Left lung (tissue), 14 donors: ENCODE measurements around the gene STK17B. TPM values are rescaled to one million over a fixed set of nuclear protein-coding genes. Genes with fewer than 3 reads are reported as not detected.

ENCODE experiments used
- ATAC-seq: fragments of 200-7000 bp; cut with Tn5 transposase; one replicate; pipeline ENCODE4 v1.9.1; 2020; ENCODE audit warnings: moderate library complexity
- DNase-seq, 4 donors: peaks; one replicate each; pipeline ENCODE4 v3.0.0-alpha.2; 2013 to 2020
- H3K27ac ChIP-seq, 2 donors: fragments of 200-600 bp; sonication (generic) in 1 of 2; one replicate each; pipeline versions ENCODE4 v1.5.0 to v1.8.0; 2020 to 2021
- H3K27me3 ChIP-seq, 2 donors: fragments of 200-600 bp; sonication (generic) in 1 of 2; one replicate each; pipeline versions ENCODE4 v1.5.0 to v1.8.0; 2020 to 2021
- H3K36me3 ChIP-seq, 2 donors: fragments of 200-600 bp; sonication (generic) in 1 of 2; one replicate each; pipeline versions ENCODE4 v1.5.0 to v1.8.0; 2020 to 2021
- H3K4me1 ChIP-seq, 2 donors: fragments of 200-600 bp; one replicate each; pipeline ENCODE4 v1.8.0; 2021
- H3K4me3 ChIP-seq, 2 donors: fragments of 200-600 bp; sonication (generic) in 1 of 2; one replicate each; pipeline versions ENCODE4 v1.5.0 to v1.8.0; 2020 to 2021; ENCODE audit warnings: mild to moderate bottlenecking in 1 of 2
- H3K9me3 ChIP-seq, 2 donors: fragments of 200-600 bp; sonication (generic) in 1 of 2; one replicate each; pipeline versions ENCODE4 v1.5.0 to v1.8.0; 2020 to 2021
- CTCF ChIP-seq, 2 donors: fragments of 200-600 bp; sonication (generic) in 1 of 2; IDR thresholded peaks; one replicate each; pipeline versions ENCODE4 v1.5.0 to v1.8.0; 2021; ENCODE audit warnings: antibody characterized with exemption in 2 of 2
- intact Hi-C, 2 donors: fragments of 100-400 bp; cut with DNase I; formaldehyde crosslinking; loops; one replicate each; pipeline versions ENCODE4 v1.11.2 to v1.14.2; 2022
- long read RNA-seq, 12 donors: library from polyadenylated mRNA in 2 of 12; unstranded in 2 of 12; transcript quantifications; one replicate each; pipeline ENCODE4 v2.0.0 and lab custom pipeline, GENCODE V29; 2019 to 2026
- polyA plus RNA-seq, 6 donors: library from polyadenylated mRNA; unstranded; fragments of 120-200 nt; gene quantifications; one replicate each; pipeline ENCODE4 v1.2.1, GENCODE V29; 2013; ENCODE audit not compliant: insufficient read length in 6 of 6
- total RNA-seq, 2 donors: library from RNA; stranded (reverse); fragmentation: NEBNext Ultra II Directional; extraction: Animal tissue kit (Norgen Biotek cat#: 25700); gene quantifications; one replicate each; pipeline ENCODE4 v1.2.1, GENCODE V29; 2021
- donor health status: DM: no; HTN: yes; CAD: no.
- donor health status: DM: no; HTN: no; CAD: no.

The STK17B gene
- 10 to 100 TPM; 40.6 to 59.2 TPM for total RNA-seq
- polyA plus RNA-seq = 10 to 100 TPM; 12.1 to 16.8 (median 15.1) TPM
- long read RNA-seq, donor 1, partial matches to known transcripts = 0 of 2 reads
- long read RNA-seq, donor 1, other reads (novel, unspliced or antisense) = 0 of 2 reads
- long read RNA-seq, donor 2, full-length matches to known transcripts = 1 of 1 reads
- long read RNA-seq, donor 2, partial matches to known transcripts = 0 of 1 reads
- long read RNA-seq, donor 2, other reads (novel, unspliced or antisense) = 0 of 1 reads
- long read RNA-seq, donor 3 = 0 reads
- long read RNA-seq, donor 4, full-length matches to known transcripts = 3 of 8 reads
- long read RNA-seq, donor 4, partial matches to known transcripts = 3 of 8 reads
- long read RNA-seq, donor 4, other reads (novel, unspliced or antisense) = 2 of 8 reads
- long read RNA-seq, donor 5 = 0 reads
- long read RNA-seq, donor 6, full-length matches to known transcripts = 3 of 3 reads
- long read RNA-seq, donor 6, partial matches to known transcripts = 0 of 3 reads
- long read RNA-seq, donor 6, other reads (novel, unspliced or antisense) = 0 of 3 reads
- long read RNA-seq, donor 7, full-length matches to known transcripts = 1 of 1 reads
- long read RNA-seq, donor 7, partial matches to known transcripts = 0 of 1 reads
- long read RNA-seq, donor 7, other reads (novel, unspliced or antisense) = 0 of 1 reads
- long read RNA-seq, donor 8, full-length matches to known transcripts = 1 of 1 reads
- long read RNA-seq, donor 8, partial matches to known transcripts = 0 of 1 reads
- long read RNA-seq, donor 8, other reads (novel, unspliced or antisense) = 0 of 1 reads
- long read RNA-seq, donor 9 = 0 reads
- long read RNA-seq, donor 10, partial matches to known transcripts = 2 of 3 reads
- long read RNA-seq, donor 10, other reads (novel, unspliced or antisense) = 1 of 3 reads
- long read RNA-seq, donor 11, full-length matches to known transcripts = 2 of 2 reads
- long read RNA-seq, donor 11, partial matches to known transcripts = 0 of 2 reads
- long read RNA-seq, donor 11, other reads (novel, unspliced or antisense) = 0 of 2 reads
- long read RNA-seq, donor 12, full-length matches to known transcripts = 4 of 4 reads
- long read RNA-seq, donor 12, partial matches to known transcripts = 0 of 4 reads
- long read RNA-seq, donor 12, other reads (novel, unspliced or antisense) = 0 of 4 reads

- Histone ChIP-seq H3K27ac (peak within 1 kb of the TSS; percentile 95 to 99), H3K4me3 (peak within 1 kb of the TSS; percentile 86 to 87), H3K27me3 (no peaks in the 10 kb centered on the region), H3K9me3 (no peaks in the 10 kb centered on the region), H3K4me1 (peaks cover 0 to 33% of the 10 kb centered on the region in 2 donors), H3K36me3 (no peaks in the 10 kb centered on the region)
- intact Hi-C loops = no loop called here
- ATAC-seq (peak; percentile 90), DNase-seq (peak; percentile 87 to 98 (median 96))
- TF ChIP-seq CTCF (IDR thresholded peaks at IDR 0.05) = no peak
Measured at GRCh38 chr2:196171248-196171871, at the start of gene STK17B. TSS of gene STK17B (minus strand) at chr2:196171578. CDS start at chr2:196163383, 8,195 bp downstream.

GRCh38 chr2:196220671-196221070 is 49.3 kb upstream of the STK17B start:
- no peak for TF ChIP-seq CTCF (IDR thresholded peaks at IDR 0.05)
- H3K27me3 ChIP-seq = no peaks in the 10 kb centered on the region
- H3K4me1 ChIP-seq = no peaks in the 10 kb centered on the region
- H3K27ac ChIP-seq = no peak overlapping the region
- intact Hi-C loops = no loop called here
- peaks cover 0 to 8% of the 10 kb centered on the region in 2 donors for H3K36me3 ChIP-seq
- no peak overlapping the region for H3K4me3 ChIP-seq
- DNase-seq (no peak), ATAC-seq (peak; percentile 90)
- no peaks in the 10 kb centered on the region for H3K9me3 ChIP-seq

- ATAC-seq (no peak), DNase-seq (no peak)
- H3K4me3 ChIP-seq = no peak overlapping the region
- H3K36me3 ChIP-seq = peaks cover 0 to 10% of the 10 kb centered on the region in 2 donors
- TF ChIP-seq CTCF (IDR thresholded peaks at IDR 0.05) = no peak
- H3K27me3 ChIP-seq = no peaks in the 10 kb centered on the region
- H3K4me1 ChIP-seq = no peaks in the 10 kb centered on the region
- no peaks in the 10 kb centered on the region for H3K9me3 ChIP-seq
- no peak overlapping the region for H3K27ac ChIP-seq
- intact Hi-C loops = no loop called here
Measured at GRCh38 chr2:196219671-196220070, 48.3 kb upstream of the STK17B start.

- Histone ChIP-seq H3K27ac (no peak overlapping the region), H3K36me3 (peaks cover 0 to 10% of the 10 kb centered on the region in 2 donors), H3K9me3 (no peaks in the 10 kb centered on the region), H3K4me1 (peaks cover 0 to 6% of the 10 kb centered on the region in 2 donors), H3K27me3 (no peaks in the 10 kb centered on the region), H3K4me3 (no peak overlapping the region)
- no peak for TF ChIP-seq CTCF (IDR thresholded peaks at IDR 0.05)
- DNase-seq (no peak), ATAC-seq (no peak)
- intact Hi-C loops = no loop called here
Measured at GRCh38 chr2:196218106-196218505, 46.7 kb upstream of the STK17B start.
